Activated naive CD8-positive, alpha-beta T cell treated with anti-CD3 and anti-CD28 coated beads, Interleukin-2, amount 50 U/mL, for 16 hours (primary cell): ENCODE results near the gene TBL1XR1.
"Not testable (repeated sequence)": the region's sequence is repeated elsewhere in the genome, so short reads cannot be mapped to it uniquely, and the experiment has no call there.

Experiments
- DNase-seq: peaks from one replicate; pipeline ENCODE4 v3.0.0-alpha.2; 2020; ENCODE audit warnings: low read depth, low spot score

The TBL1XR1 gene

GRCh38 chr3:177141899-177142646 is 55.2 kb downstream of the TBL1XR1 start:
- DNase-seq, result no peak

- no peak for DNase-seq
These were observed 55.8 kb downstream of the TBL1XR1 start for GRCh38 chr3:177141471-177141870.

GRCh38 chr3:177139220-177139619 is 58.1 kb downstream of the TBL1XR1 start:
- not testable (repeated sequence) for DNase-seq

- DNase-seq, result no peak
These were observed 59.2 kb downstream of the TBL1XR1 start for GRCh38 chr3:177137774-177138705.

GRCh38 chr3:177136741-177137140 is 60.5 kb downstream of the TBL1XR1 start:
- no peak for DNase-seq

GRCh38 chr3:177135841-177136492 is 61.3 kb downstream of the TBL1XR1 start:
- DNase-seq, result no peak

GRCh38 chr3:177134816-177135210 is 62.5 kb downstream of the TBL1XR1 start:
- no peak for DNase-seq

- no peak for DNase-seq
These were observed 63.1 kb downstream of the TBL1XR1 start for GRCh38 chr3:177133860-177134815.

GRCh38 chr3:177131927-177132636 is 65.2 kb downstream of the TBL1XR1 start:
- no peak for DNase-seq

GRCh38 chr3:177127008-177127407 is 70.3 kb downstream of the TBL1XR1 start:
- no peak for DNase-seq

GRCh38 chr3:177126015-177126773 is 71.1 kb downstream of the TBL1XR1 start:
- no peak for DNase-seq

GRCh38 chr3:177124882-177125281 is 72.4 kb downstream of the TBL1XR1 start:
- DNase-seq, result no peak

GRCh38 chr3:177123822-177124221 is 73.5 kb downstream of the TBL1XR1 start:
- no peak for DNase-seq

- no peak for DNase-seq
These were observed 75.0 kb downstream of the TBL1XR1 start for GRCh38 chr3:177122183-177122856.

GRCh38 chr3:177119829-177120228 is 77.5 kb downstream of the TBL1XR1 start:
- DNase-seq, result no peak

GRCh38 chr3:177114253-177114652 is 83.0 kb downstream of the TBL1XR1 start:
- DNase-seq, result no peak

GRCh38 chr3:177111541-177111949 is 85.7 kb downstream of the TBL1XR1 start:
- DNase-seq, result no peak

- no peak for DNase-seq
These were observed 86.4 kb downstream of the TBL1XR1 start for GRCh38 chr3:177110895-177111294.

- DNase-seq, result no peak
These were observed 86.9 kb downstream of the TBL1XR1 start for GRCh38 chr3:177110386-177110785.
